Hepatocyte (in vitro differentiated cells): Measurements from ENCODE around the gene SERINC5. TPM values are rescaled to one million over a fixed set of nuclear protein-coding genes. Genes with fewer than 3 reads are reported as not detected.

ENCODE experiments used
- DNase-seq: peaks from one replicate; pipeline ENCODE4 v3.0.0-alpha.2; 2016; ENCODE audit warnings: low spot score
- H2AFZ ChIP-seq: fragments of 200-600 bp; sonication (generic); 2 replicates; pipeline ENCODE4 v1.6.0; 2016; ENCODE audit warnings: antibody characterized with exemption, mild to moderate bottlenecking
- H3K27ac ChIP-seq: fragments of 200-600 bp; sonication (generic); 2 replicates; pipeline ENCODE4 v1.5.1; 2016; ENCODE audit warnings: mild to moderate bottlenecking
- H3K27me3 ChIP-seq: fragments of 200-600 bp; sonication (generic); 2 replicates; pipeline ENCODE4 v1.6.1; 2016
- H3K36me3 ChIP-seq: fragments of 200-600 bp; sonication (generic); replicated peaks from 2 replicates; pipeline ENCODE4 v1.5.1; 2016; ENCODE audit warnings: low read depth; ENCODE audit not compliant: insufficient read depth
- H3K4me1 ChIP-seq: fragments of 200-600 bp; sonication (generic); 2 replicates; pipeline ENCODE4 v1.5.1; 2016; ENCODE audit warnings: mild to moderate bottlenecking, moderate library complexity; ENCODE audit not compliant: insufficient read depth
- H3K4me2 ChIP-seq: fragments of 200-600 bp; sonication (generic); 2 replicates; pipeline ENCODE4 v1.6.0; 2016
- H3K4me3 ChIP-seq: fragments of 200-600 bp; sonication (generic); 2 replicates; pipeline ENCODE4 v1.5.1; 2016; ENCODE audit warnings: mild to moderate bottlenecking
- H3K79me2 ChIP-seq: fragments of 200-600 bp; sonication (generic); 2 replicates; pipeline ENCODE4 v1.6.0; 2017; ENCODE audit warnings: mild to moderate bottlenecking
- H3K9me2 ChIP-seq: fragments of 200-600 bp; sonication (generic); replicated peaks from 2 replicates; pipeline ENCODE4 v1.6.0; 2017; ENCODE audit warnings: mild to moderate bottlenecking; ENCODE audit not compliant: insufficient read depth
- H3K9me3 ChIP-seq: fragments of 200-600 bp; sonication (generic); 2 replicates; pipeline ENCODE4 v1.5.1; 2016; ENCODE audit warnings: low read depth, mild to moderate bottlenecking
- H4K20me1 ChIP-seq: fragments of 200-600 bp; sonication (generic); 2 replicates; pipeline ENCODE4 v1.6.0; 2016; ENCODE audit warnings: mild to moderate bottlenecking; ENCODE audit not compliant: insufficient read depth, poor library complexity, severe bottlenecking
- EZH2 ChIP-seq: fragments of 200-600 bp; sonication (generic); IDR thresholded peaks from 2 replicates; pipeline ENCODE4 v1.6.1; 2016; ENCODE audit warnings: antibody characterized with exemption, mild to moderate bottlenecking, borderline replicate concordance
- EZH2phosphoT487 ChIP-seq: fragments of 200-600 bp; sonication (generic); IDR thresholded peaks from one replicate; pipeline ENCODE4 v1.6.1; 2018; ENCODE audit warnings: antibody characterized with exemption, mild to moderate bottlenecking, low read depth, moderate library complexity; ENCODE audit not compliant: unreplicated experiment, severe bottlenecking
- WGBS: methylation state at CpG from one replicate; pipeline ENCODE4 v1.1.6; 2016; ENCODE audit warnings: low lambda C conversion rate; ENCODE audit errors: missing lambda C conversion rate; 5-methylcytosine and 5-hydroxymethylcytosine counted together
- polyA plus RNA-seq: library from polyadenylated mRNA; unstranded; fragments of >200 nt; fragmentation: Nextera tagmentation; extraction: Ambion mirVana; gene quantifications from 2 replicates; pipeline ENCODE4 v1.2.1, GENCODE V29; 2016
- total RNA-seq: library from RNA; depleted of rRNA; stranded (reverse); fragments of >200 nt; gene quantifications from 2 replicates; pipeline ENCODE4 v1.2.3, GENCODE V29; 2014
- TF ChIP-seq, protein P1 (sequence below): fragments of 200-600 bp; sonication (generic); IDR thresholded peaks from 2 replicates; pipeline ENCODE4 v1.5.1; 2016; ENCODE audit warnings: antibody characterized with exemption, mild to moderate bottlenecking; ENCODE audit not compliant: poor library complexity

The SERINC5 gene
- total and polyA plus RNA-seq, 2 experiments from 2014 or later = 19.3 to 70.2 TPM

GRCh38 chr5:80259511-80260203 lies 3.8 kb upstream of the SERINC5 start:
- no peaks in the 10 kb centered on the region for H3K9me2 ChIP-seq
- TF ChIP-seq EZH2 (no peak), EZH2phosphoT487 (no peak)
- TF ChIP-seq, protein P1, sequence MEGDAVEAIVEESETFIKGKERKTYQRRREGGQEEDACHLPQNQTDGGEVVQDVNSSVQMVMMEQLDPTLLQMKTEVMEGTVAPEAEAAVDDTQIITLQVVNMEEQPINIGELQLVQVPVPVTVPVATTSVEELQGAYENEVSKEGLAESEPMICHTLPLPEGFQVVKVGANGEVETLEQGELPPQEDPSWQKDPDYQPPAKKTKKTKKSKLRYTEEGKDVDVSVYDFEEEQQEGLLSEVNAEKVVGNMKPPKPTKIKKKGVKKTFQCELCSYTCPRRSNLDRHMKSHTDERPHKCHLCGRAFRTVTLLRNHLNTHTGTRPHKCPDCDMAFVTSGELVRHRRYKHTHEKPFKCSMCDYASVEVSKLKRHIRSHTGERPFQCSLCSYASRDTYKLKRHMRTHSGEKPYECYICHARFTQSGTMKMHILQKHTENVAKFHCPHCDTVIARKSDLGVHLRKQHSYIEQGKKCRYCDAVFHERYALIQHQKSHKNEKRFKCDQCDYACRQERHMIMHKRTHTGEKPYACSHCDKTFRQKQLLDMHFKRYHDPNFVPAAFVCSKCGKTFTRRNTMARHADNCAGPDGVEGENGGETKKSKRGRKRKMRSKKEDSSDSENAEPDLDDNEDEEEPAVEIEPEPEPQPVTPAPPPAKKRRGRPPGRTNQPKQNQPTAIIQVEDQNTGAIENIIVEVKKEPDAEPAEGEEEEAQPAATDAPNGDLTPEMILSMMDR = no peak
- peaks cover 16% of the 10 kb centered on the region for H3K79me2 ChIP-seq
- H3K36me3 ChIP-seq = no peaks in the 10 kb centered on the region
- no peaks in the 10 kb centered on the region for H3K9me3 ChIP-seq
- H3K4me2 ChIP-seq = no peak overlapping the region
- no peak overlapping the region for H2AFZ ChIP-seq
- DNase-seq = no peak
- H3K4me1 ChIP-seq = peaks cover 8% of the 10 kb centered on the region
- peaks cover 3% of the 10 kb centered on the region for H4K20me1 ChIP-seq
- no peaks in the 10 kb centered on the region for H3K27me3 ChIP-seq
- no peak overlapping the region for H3K27ac ChIP-seq
- WGBS = 95% methylated on average over 6 of the region's 6 CpGs
- H3K4me3 ChIP-seq = no peak overlapping the region

GRCh38 chr5:80255431-80255810 lies 427 bp downstream of the SERINC5 start:
- peak overlapping the region; percentile 76 for H3K4me3 ChIP-seq
- no peaks in the 10 kb centered on the region for H3K9me3 ChIP-seq
- peak; percentile 78 for DNase-seq
- peak overlapping the region; percentile 88 for H3K4me2 ChIP-seq
- H3K4me1 ChIP-seq = peaks cover 31% of the 10 kb centered on the region
- H3K27ac ChIP-seq = peak overlapping the region; percentile 98
- peak overlapping the region; percentile 27 for H2AFZ ChIP-seq
- H4K20me1 ChIP-seq = peaks cover 22% of the 10 kb centered on the region
- no peaks in the 10 kb centered on the region for H3K9me2 ChIP-seq
- H3K27me3 ChIP-seq = no peaks in the 10 kb centered on the region
- H3K36me3 ChIP-seq = no peaks in the 10 kb centered on the region
- WGBS = 0% methylated on average over 24 of the region's 37 CpGs
- no peak for TF ChIP-seq EZH2phosphoT487
- TF ChIP-seq, protein P1 = no peak
- TF ChIP-seq EZH2 = no peak
- H3K79me2 ChIP-seq = peaks cover 59% of the 10 kb centered on the region

- H3K4me1 ChIP-seq = peaks cover 31% of the 10 kb centered on the region
- H3K4me2 ChIP-seq = peak overlapping the region; percentile 88
- H2AFZ ChIP-seq = peak overlapping the region; percentile 27
- H3K79me2 ChIP-seq = peaks cover 64% of the 10 kb centered on the region
- H4K20me1 ChIP-seq = peaks cover 25% of the 10 kb centered on the region
- no peak for TF ChIP-seq EZH2phosphoT487
- TF ChIP-seq, protein P1 = no peak
- no peak for TF ChIP-seq EZH2
- 1% methylated on average over 23 of the region's 23 CpGs for WGBS
- H3K9me2 ChIP-seq = no peaks in the 10 kb centered on the region
- DNase-seq = no peak
- no peaks in the 10 kb centered on the region for H3K9me3 ChIP-seq
- H3K36me3 ChIP-seq = no peaks in the 10 kb centered on the region
- H3K4me3 ChIP-seq = peak overlapping the region; percentile 76
- peak overlapping the region; percentile 98 for H3K27ac ChIP-seq
- H3K27me3 ChIP-seq = no peaks in the 10 kb centered on the region
Measured at GRCh38 chr5:80254767-80255430, 949 bp downstream of the SERINC5 start.
